ENCODE data around the gene MKX. TPM values are rescaled to one million over a fixed set of nuclear protein-coding genes. Genes with fewer than 3 reads are reported as not detected.

The MKX gene
- polyA plus RNA-seq, 3 donors, result not detected

DNA sequence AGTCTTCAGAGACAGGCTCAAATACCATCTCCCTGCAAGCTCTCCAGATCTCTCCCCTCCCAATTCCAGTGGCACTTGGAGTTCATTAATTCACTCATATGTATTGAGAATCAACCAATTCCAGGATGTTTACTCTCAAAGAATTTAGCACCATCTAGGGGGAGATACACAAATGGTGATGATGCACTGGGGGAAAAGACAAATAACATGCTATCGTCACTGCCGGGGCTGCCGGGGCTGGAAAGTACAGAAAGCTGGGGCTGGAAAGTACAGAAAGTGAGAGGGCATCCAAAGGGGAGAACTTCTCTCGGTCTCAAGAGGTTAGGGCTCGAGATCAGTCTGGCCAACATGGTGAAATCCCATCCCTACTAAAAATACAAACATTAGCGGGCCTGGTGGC, 118.7 kb downstream of the MKX start:
- H3K4me3 Mint-ChIP-seq, result no peak overlapping the region
- peaks cover 0 to 1% (median 0%) of the 10 kb centered on the region in 7 donors for H3K9me3 Mint-ChIP-seq
- 100% methylated on average over 3 of the region's 6 CpGs for WGBS (ENCODE audit: insufficient coverage)
- Histone ChIP-seq H3K4me1 (ENCODE audit: control insufficient read depth in 1 of 2, insufficient read depth in 2 of 2, low read length in 2 of 2) (peaks cover 14 to 17% of the 10 kb centered on the region in 2 donors), H3K9ac (ENCODE audit: insufficient read depth, low read length, poor library complexity, severe bottlenecking) (no peak overlapping the region), H3K4me2 (replicated peaks; ENCODE audit: extremely low read depth, low read length, poor library complexity, severe bottlenecking) (no peak overlapping the region), H3K27me3 (ENCODE audit: control insufficient read depth in 2 of 2, insufficient read depth in 2 of 2, low read length in 2 of 2) (no peaks in the 10 kb centered on the region), H3K36me3 (replicated peaks in 1 of 2; ENCODE audit: control insufficient read depth in 1 of 2, insufficient read depth in 2 of 2, low read length in 2 of 2) (no peaks in the 10 kb centered on the region), H3K4me3 (replicated peaks in 1 of 3; ENCODE audit: low read depth in 2 of 3, low read length in 3 of 3) (no peak overlapping the region), H4K20me1 (ENCODE audit: insufficient read depth, low read length) (no peaks in the 10 kb centered on the region), H3K79me2 (ENCODE audit: insufficient read depth, low read length) (no peaks in the 10 kb centered on the region), H2AFZ (ENCODE audit: insufficient read depth, low read depth, low read length, poor library complexity, severe bottlenecking) (no peak overlapping the region), H3K27ac (ENCODE audit: low read depth in 1 of 2, low read length in 2 of 2) (no peak overlapping the region), H3K9me3 (replicated peaks in 1 of 2; ENCODE audit: control insufficient read depth in 1 of 2, insufficient read depth in 1 of 2, low read length in 2 of 2) (no peaks in the 10 kb centered on the region)
- TF ChIP-seq, protein P1, sequence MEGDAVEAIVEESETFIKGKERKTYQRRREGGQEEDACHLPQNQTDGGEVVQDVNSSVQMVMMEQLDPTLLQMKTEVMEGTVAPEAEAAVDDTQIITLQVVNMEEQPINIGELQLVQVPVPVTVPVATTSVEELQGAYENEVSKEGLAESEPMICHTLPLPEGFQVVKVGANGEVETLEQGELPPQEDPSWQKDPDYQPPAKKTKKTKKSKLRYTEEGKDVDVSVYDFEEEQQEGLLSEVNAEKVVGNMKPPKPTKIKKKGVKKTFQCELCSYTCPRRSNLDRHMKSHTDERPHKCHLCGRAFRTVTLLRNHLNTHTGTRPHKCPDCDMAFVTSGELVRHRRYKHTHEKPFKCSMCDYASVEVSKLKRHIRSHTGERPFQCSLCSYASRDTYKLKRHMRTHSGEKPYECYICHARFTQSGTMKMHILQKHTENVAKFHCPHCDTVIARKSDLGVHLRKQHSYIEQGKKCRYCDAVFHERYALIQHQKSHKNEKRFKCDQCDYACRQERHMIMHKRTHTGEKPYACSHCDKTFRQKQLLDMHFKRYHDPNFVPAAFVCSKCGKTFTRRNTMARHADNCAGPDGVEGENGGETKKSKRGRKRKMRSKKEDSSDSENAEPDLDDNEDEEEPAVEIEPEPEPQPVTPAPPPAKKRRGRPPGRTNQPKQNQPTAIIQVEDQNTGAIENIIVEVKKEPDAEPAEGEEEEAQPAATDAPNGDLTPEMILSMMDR (IDR thresholded peaks at IDR 0.05), result no peak
- no peak overlapping the region for H3K27ac Mint-ChIP-seq
- peaks cover 19% of the 10 kb centered on the region for H3K4me1 Mint-ChIP-seq
- H3K36me3 Mint-ChIP-seq, result peaks cover 0 to 2% of the 10 kb centered on the region in 2 donors
- no peak for DNase-seq
- intact Hi-C loops (cut with micrococcal nuclease), result no loop called here
- H3K27me3 Mint-ChIP-seq (ENCODE audit: low read depth in 3 of 3), result peaks cover 3 to 18% (median 3%) of the 10 kb centered on the region in 3 donors

DNA sequence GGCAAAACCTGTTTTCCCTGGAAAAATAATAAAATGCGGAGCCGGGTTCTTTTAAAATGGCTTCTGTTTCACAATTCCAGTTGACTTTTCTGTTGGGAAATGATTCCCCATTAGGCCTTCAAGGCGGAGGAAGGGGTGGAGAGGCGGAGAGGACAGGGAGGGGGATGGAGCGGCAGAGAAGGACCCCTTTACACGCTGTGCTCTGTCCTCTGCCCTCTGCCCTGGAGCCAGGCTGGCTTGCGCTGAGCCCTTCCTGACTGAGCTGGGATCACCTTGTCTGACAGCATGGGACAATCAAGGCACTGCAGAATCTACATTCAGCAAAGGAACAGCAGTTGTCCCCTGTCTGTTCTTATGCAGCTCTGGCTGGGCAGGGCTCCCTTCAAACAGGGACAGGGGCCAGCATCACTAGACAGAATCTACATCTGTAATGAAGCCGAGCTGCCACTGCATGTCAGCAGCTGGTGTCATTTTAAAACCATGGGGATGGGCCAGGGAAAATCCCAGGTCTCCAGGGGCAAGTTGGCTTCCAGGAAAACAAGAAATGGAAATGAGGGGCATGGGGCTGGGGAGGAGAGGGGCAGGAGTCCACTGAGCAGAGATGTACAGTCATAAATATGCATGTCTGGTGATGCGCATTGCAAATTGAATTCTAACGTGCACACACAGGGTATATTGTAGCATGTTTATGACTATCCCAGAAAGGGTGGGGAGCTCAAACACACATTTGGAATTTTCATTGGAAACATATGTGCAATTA, 120.0 kb downstream of the MKX start:
- intact Hi-C loops (cut with micrococcal nuclease), result no loop called here
- Mint-ChIP-seq H3K27ac (peak overlapping the region in 1 of 7 donors; percentile 42), H3K4me1 (peaks cover 27% of the 10 kb centered on the region), H3K36me3 (peaks cover 0 to 2% of the 10 kb centered on the region in 2 donors), H3K4me3 (peak overlapping the region in 1 of 2 donors; percentile 10), H3K9me3 (peaks cover 0 to 1% (median 0%) of the 10 kb centered on the region in 7 donors), H3K27me3 (ENCODE audit: low read depth in 3 of 3) (peaks cover 3 to 20% (median 3%) of the 10 kb centered on the region in 3 donors)
- TF ChIP-seq, protein P1 (IDR thresholded peaks at IDR 0.05), result no peak
- Histone ChIP-seq H4K20me1 (ENCODE audit: insufficient read depth, low read length) (no peaks in the 10 kb centered on the region), H2AFZ (ENCODE audit: insufficient read depth, low read depth, low read length, poor library complexity, severe bottlenecking) (no peak overlapping the region), H3K4me1 (ENCODE audit: control insufficient read depth in 1 of 2, insufficient read depth in 2 of 2, low read length in 2 of 2) (peaks cover 17 to 23% of the 10 kb centered on the region in 2 donors), H3K9me3 (replicated peaks in 1 of 2; ENCODE audit: control insufficient read depth in 1 of 2, insufficient read depth in 1 of 2, low read length in 2 of 2) (no peaks in the 10 kb centered on the region), H3K4me3 (replicated peaks in 1 of 3; ENCODE audit: low read depth in 2 of 3, low read length in 3 of 3) (no peak overlapping the region), H3K79me2 (ENCODE audit: insufficient read depth, low read length) (no peaks in the 10 kb centered on the region), H3K4me2 (replicated peaks; ENCODE audit: extremely low read depth, low read length, poor library complexity, severe bottlenecking) (no peak overlapping the region), H3K36me3 (replicated peaks in 1 of 2; ENCODE audit: control insufficient read depth in 1 of 2, insufficient read depth in 2 of 2, low read length in 2 of 2) (no peaks in the 10 kb centered on the region), H3K27ac (ENCODE audit: low read depth in 1 of 2, low read length in 2 of 2) (no peak overlapping the region), H3K9ac (ENCODE audit: insufficient read depth, low read length, poor library complexity, severe bottlenecking) (no peak overlapping the region), H3K27me3 (ENCODE audit: control insufficient read depth in 2 of 2, insufficient read depth in 2 of 2, low read length in 2 of 2) (no peaks in the 10 kb centered on the region)
- 98% methylated on average over 6 of the region's 10 CpGs for WGBS (ENCODE audit: insufficient coverage)
- no peak for DNase-seq
